Endodermal cell (in vitro differentiated cells): ENCODE results near the gene EMID1. TPM values are rescaled to one million over a fixed set of nuclear protein-coding genes. Genes with fewer than 3 reads are reported as not detected.

ENCODE experiments used
- DNase-seq: peaks from one replicate; pipeline ENCODE4 v3.0.0-alpha.2; 2017
- H3K27ac ChIP-seq: 2 replicates; pipeline ENCODE4 v1.5.1; 2013; ENCODE audit warnings: mild to moderate bottlenecking, low read depth, low read length, moderate library complexity
- H3K27me3 ChIP-seq: 2 replicates; pipeline ENCODE4 v1.6.1; 2013; ENCODE audit warnings: mild to moderate bottlenecking, low read length, moderate library complexity; ENCODE audit not compliant: insufficient read depth, control insufficient read depth, poor library complexity, severe bottlenecking
- H3K36me3 ChIP-seq: 2 replicates; pipeline ENCODE4 v1.7.0; 2013; ENCODE audit warnings: mild to moderate bottlenecking, low read length, moderate library complexity; ENCODE audit not compliant: control insufficient read depth, insufficient read depth
- H3K4me1 ChIP-seq: one replicate; pipeline ENCODE4 v1.7.0; 2013; ENCODE audit warnings: low read length; ENCODE audit not compliant: control insufficient read depth, insufficient read depth
- H3K4me3 ChIP-seq: 2 replicates; pipeline ENCODE4 v1.5.1; 2013; ENCODE audit warnings: mild to moderate bottlenecking, low read length, moderate library complexity
- H3K9ac ChIP-seq: 2 replicates; pipeline ENCODE4 v1.6.1; 2013; ENCODE audit warnings: mild to moderate bottlenecking, low read length, moderate library complexity; ENCODE audit not compliant: poor library complexity, severe bottlenecking; ENCODE audit errors: extremely low read depth
- H3K9me3 ChIP-seq: 2 replicates; pipeline ENCODE4 v1.6.1; 2013; ENCODE audit warnings: mild to moderate bottlenecking, low read length, moderate library complexity; ENCODE audit not compliant: control insufficient read depth
- H3K27ac Mint-ChIP-seq: 2 replicates; pipeline ENCODE4 v1.8.0; 2020; ENCODE audit warnings: mixed read lengths
- H3K27me3 Mint-ChIP-seq: 2 replicates; pipeline ENCODE4 v1.8.0; 2021; ENCODE audit warnings: mild to moderate bottlenecking, mixed read lengths; ENCODE audit not compliant: insufficient read depth
- H3K36me3 Mint-ChIP-seq: 2 replicates; pipeline ENCODE4 v1.8.0; 2020; ENCODE audit warnings: low read depth, mixed read lengths
- H3K4me1 Mint-ChIP-seq: 2 replicates; pipeline ENCODE4 v1.8.0; 2020; ENCODE audit warnings: mixed read lengths
- H3K4me3 Mint-ChIP-seq: 2 replicates; pipeline ENCODE4 v1.8.0; 2020; ENCODE audit warnings: mild to moderate bottlenecking, moderate library complexity, mixed read lengths
- H3K9me3 Mint-ChIP-seq: 2 replicates; pipeline ENCODE4 v1.8.0; 2020; ENCODE audit warnings: mild to moderate bottlenecking, mixed read lengths
- WGBS, 2 experiments: methylation state at CpG; one replicate each; pipeline versions ENCODE4 v1.1.5 to v1.1.7; 2013; ENCODE audit warnings: missing lambda C conversion rate in 2 of 2, mixed read lengths in 1 of 2; ENCODE audit not compliant: insufficient coverage in 1 of 2, insufficient read length in 1 of 2; 5-methylcytosine and 5-hydroxymethylcytosine counted together
- total RNA-seq, 2 donors: library from RNA; stranded (reverse); fragmentation: NEBNext Ultra II Directional in 1 of 2; extraction: Animal tissue kit (Norgen Biotek cat#: 25700) in 1 of 2; gene quantifications; 2 replicates in 1 of 2; 3 replicates in 1 of 2; pipeline ENCODE4 v1.2.1, GENCODE V29; 2021
- TF ChIP-seq, protein P1 (sequence below): fragments of 200-600 bp; sonication (generic); conservative IDR thresholded peaks from 2 replicates; pipeline ENCODE4 v1.5.0; 2021; ENCODE audit warnings: antibody characterized with exemption, mild to moderate bottlenecking

Gene EMID1
- total RNA-seq, 2 donors from 2014 or later: 19.8 to 41.8 TPM

DNA sequence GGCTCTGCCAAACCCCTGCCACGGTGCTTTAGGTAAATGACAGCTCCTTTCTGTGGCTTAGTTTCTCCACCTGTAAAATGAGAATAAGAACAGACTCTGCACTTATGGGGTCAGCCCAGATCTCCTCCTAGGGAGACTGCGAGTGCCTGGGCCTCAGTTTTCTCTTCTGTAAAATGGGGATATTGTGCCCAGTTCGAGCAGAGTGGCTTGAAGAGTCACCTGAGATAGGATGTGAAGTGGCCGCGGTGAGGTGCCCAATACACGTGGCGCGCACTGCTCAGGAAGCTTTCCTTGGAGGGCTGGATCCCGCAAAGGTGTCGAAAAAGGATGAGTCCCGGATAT lies 473 bp upstream of the EMID1 start:
- TF ChIP-seq, protein P1, sequence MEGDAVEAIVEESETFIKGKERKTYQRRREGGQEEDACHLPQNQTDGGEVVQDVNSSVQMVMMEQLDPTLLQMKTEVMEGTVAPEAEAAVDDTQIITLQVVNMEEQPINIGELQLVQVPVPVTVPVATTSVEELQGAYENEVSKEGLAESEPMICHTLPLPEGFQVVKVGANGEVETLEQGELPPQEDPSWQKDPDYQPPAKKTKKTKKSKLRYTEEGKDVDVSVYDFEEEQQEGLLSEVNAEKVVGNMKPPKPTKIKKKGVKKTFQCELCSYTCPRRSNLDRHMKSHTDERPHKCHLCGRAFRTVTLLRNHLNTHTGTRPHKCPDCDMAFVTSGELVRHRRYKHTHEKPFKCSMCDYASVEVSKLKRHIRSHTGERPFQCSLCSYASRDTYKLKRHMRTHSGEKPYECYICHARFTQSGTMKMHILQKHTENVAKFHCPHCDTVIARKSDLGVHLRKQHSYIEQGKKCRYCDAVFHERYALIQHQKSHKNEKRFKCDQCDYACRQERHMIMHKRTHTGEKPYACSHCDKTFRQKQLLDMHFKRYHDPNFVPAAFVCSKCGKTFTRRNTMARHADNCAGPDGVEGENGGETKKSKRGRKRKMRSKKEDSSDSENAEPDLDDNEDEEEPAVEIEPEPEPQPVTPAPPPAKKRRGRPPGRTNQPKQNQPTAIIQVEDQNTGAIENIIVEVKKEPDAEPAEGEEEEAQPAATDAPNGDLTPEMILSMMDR: no peak
- no peak overlapping the region for H3K27ac ChIP-seq
- no peaks in the 10 kb centered on the region for H3K27me3 ChIP-seq
- no peaks in the 10 kb centered on the region for H3K36me3 Mint-ChIP-seq
- H3K36me3 ChIP-seq: no peaks in the 10 kb centered on the region
- H3K4me3 Mint-ChIP-seq: peak overlapping the region; percentile 77
- peaks cover 9% of the 10 kb centered on the region for H3K4me1 ChIP-seq
- no peak for DNase-seq
- WGBS, 2 experiments: 73 to 78% methylated on average over 9 to 11 of the region's 11 CpGs
- no peaks in the 10 kb centered on the region for H3K9me3 ChIP-seq
- H3K27ac Mint-ChIP-seq: no peak overlapping the region
- peaks cover 17% of the 10 kb centered on the region for H3K4me1 Mint-ChIP-seq
- H3K4me3 ChIP-seq: peak overlapping the region; percentile 77
- peaks cover 4% of the 10 kb centered on the region for H3K27me3 Mint-ChIP-seq
- H3K9ac ChIP-seq: peak overlapping the region; percentile 30
- no peaks in the 10 kb centered on the region for H3K9me3 Mint-ChIP-seq

DNA sequence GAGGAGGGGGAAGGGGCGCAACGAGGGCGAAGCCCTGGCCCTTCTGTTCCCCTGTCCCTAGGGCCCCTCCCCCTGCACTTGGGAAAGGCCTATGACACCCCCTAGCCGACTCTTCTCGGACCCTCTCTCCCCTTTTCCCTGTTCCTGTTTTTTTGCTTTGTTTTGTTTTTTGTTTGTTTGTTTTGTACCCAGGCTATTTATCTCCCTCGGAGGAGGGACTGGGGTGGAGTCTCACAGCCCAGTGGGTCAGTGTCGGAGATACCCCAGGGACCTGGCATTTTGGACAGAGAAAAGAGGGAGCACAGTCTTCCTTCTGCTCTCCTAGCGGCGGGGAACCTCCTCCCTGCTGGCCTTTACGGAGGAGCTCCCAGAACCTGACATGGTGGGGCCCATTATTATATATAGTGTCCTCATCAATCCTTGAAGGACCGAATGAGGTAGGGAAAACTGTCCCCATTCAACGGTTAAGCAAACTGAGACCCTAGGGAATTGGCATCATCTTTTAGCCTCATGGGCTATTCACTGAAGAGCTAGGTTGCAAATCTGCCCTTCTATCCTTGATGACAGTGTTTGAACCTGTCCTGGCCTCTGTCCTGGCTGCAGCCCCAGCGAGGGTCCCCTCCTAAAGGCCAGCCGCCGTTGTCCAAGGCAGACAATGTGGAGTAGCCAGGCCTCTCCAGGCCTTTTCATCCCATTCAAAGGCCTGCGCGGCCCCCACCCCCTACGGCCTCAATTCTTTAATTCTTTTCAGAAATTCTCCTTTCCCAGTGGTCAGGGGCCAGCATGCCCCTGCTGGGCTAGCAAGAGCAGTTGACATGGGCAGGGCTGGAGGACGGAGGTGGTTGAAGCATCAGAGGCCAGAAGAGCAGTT lies 911 bp downstream of the EMID1 start:
- Histone ChIP-seq H3K27me3 (no peaks in the 10 kb centered on the region), H3K9ac (peak overlapping the region; percentile 57), H3K27ac (peak overlapping the region; percentile 73), H3K9me3 (no peaks in the 10 kb centered on the region), H3K36me3 (no peaks in the 10 kb centered on the region), H3K4me3 (peak overlapping the region; percentile 80), H3K4me1 (peaks cover 9% of the 10 kb centered on the region)
- Mint-ChIP-seq H3K4me3 (peak overlapping the region; percentile 77), H3K9me3 (no peaks in the 10 kb centered on the region), H3K27ac (peak overlapping the region; percentile 66), H3K27me3 (peaks cover 2% of the 10 kb centered on the region), H3K36me3 (no peaks in the 10 kb centered on the region), H3K4me1 (peaks cover 17% of the 10 kb centered on the region)
- no peak for DNase-seq
- TF ChIP-seq, protein P1: no peak
- WGBS, 2 experiments: 52 to 58% methylated on average over 7 to 18 of the region's 19 CpGs

DNA sequence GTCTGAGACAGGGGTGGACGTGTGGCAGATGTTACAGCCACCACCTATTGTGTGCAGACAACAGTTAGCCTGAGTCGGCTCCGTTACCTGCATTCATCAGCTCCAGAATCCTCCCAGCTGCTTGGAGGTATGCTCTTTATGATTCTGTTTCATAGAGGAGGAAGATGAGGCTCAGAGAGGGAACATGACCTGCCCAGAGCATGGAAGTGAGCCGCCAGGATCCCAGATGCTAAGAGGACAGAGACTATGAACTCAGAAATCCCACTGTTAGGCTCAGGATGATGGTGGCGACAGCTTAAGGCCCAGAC lies 1.5 kb downstream of the EMID1 start:
- DNase-seq: no peak
- Mint-ChIP-seq H3K4me1 (peaks cover 14% of the 10 kb centered on the region), H3K27ac (no peak overlapping the region), H3K9me3 (no peaks in the 10 kb centered on the region), H3K4me3 (no peak overlapping the region), H3K36me3 (no peaks in the 10 kb centered on the region), H3K27me3 (peaks cover 2% of the 10 kb centered on the region)
- Histone ChIP-seq H3K9me3 (no peaks in the 10 kb centered on the region), H3K4me1 (peaks cover 9% of the 10 kb centered on the region), H3K4me3 (no peak overlapping the region), H3K27ac (peak overlapping the region; percentile 73), H3K36me3 (no peaks in the 10 kb centered on the region), H3K9ac (no peak overlapping the region), H3K27me3 (no peaks in the 10 kb centered on the region)
- 78 to 90% methylated on average over 5 of the region's 5 CpGs for WGBS, 2 experiments
- TF ChIP-seq, protein P1: no peak
